H9 (cell line): ENCODE results near the gene MAN1A2. TPM values are rescaled to one million over a fixed set of nuclear protein-coding genes. Genes with fewer than 3 reads are reported as not detected.

ENCODE experiments used
- DNase-seq: peaks from one replicate; pipeline ENCODE4 v3.0.0-alpha.2; 2017
- H2AFZ ChIP-seq: one replicate; pipeline ENCODE4 v1.6.1; 2013; ENCODE audit warnings: mild to moderate bottlenecking, low read length, control low read depth, moderate library complexity
- H2AK5ac ChIP-seq: 2 replicates; pipeline ENCODE4 v1.6.1; 2013; ENCODE audit warnings: low read length, control low read depth, mixed read lengths; ENCODE audit not compliant: insufficient read length
- H2BK120ac ChIP-seq: one replicate; pipeline ENCODE4 v1.6.1; 2013; ENCODE audit warnings: low read depth, mild to moderate bottlenecking, low read length, control low read depth, inconsistent platforms; ENCODE audit not compliant: poor library complexity, severe bottlenecking
- H2BK12ac ChIP-seq: 2 replicates; pipeline ENCODE4 v1.6.1; 2013; ENCODE audit warnings: low read length, control low read depth, mixed read lengths, low read depth; ENCODE audit not compliant: insufficient read length
- H2BK15ac ChIP-seq: 2 replicates; pipeline ENCODE4 v1.6.1; 2013; ENCODE audit warnings: low read depth, low read length, control low read depth
- H2BK20ac ChIP-seq: one replicate; pipeline ENCODE4 v1.6.1; 2013; ENCODE audit warnings: low read depth, mild to moderate bottlenecking, low read length, control low read depth, inconsistent platforms; ENCODE audit not compliant: poor library complexity, severe bottlenecking
- H2BK5ac ChIP-seq: 2 replicates; pipeline ENCODE4 v1.6.1; 2013; ENCODE audit warnings: low read length, control low read depth, mixed read lengths; ENCODE audit not compliant: insufficient read length
- H3K14ac ChIP-seq: 2 replicates; pipeline ENCODE4 v1.6.1; 2013; ENCODE audit warnings: low read length, control low read depth; ENCODE audit not compliant: insufficient read depth
- H3K18ac ChIP-seq: 2 replicates; pipeline ENCODE4 v1.6.1; 2013; ENCODE audit warnings: low read depth, mild to moderate bottlenecking, mixed read lengths, low read length, control low read depth; ENCODE audit not compliant: insufficient read length
- H3K23ac ChIP-seq: 2 replicates; pipeline ENCODE4 v1.6.1; 2013; ENCODE audit warnings: low read length, control low read depth, mixed read lengths, low read depth; ENCODE audit not compliant: insufficient read length
- H3K23me2 ChIP-seq: 2 replicates; pipeline ENCODE4 v1.6.1; 2013; ENCODE audit warnings: low read depth, mild to moderate bottlenecking, mixed read lengths, low read length, control low read depth; ENCODE audit not compliant: insufficient read length, poor library complexity, severe bottlenecking
- H3K27ac ChIP-seq: 2 replicates; pipeline ENCODE4 v1.5.1; 2013; ENCODE audit warnings: low read length, control low read depth, mixed read lengths, low read depth; ENCODE audit not compliant: insufficient read length
- H3K27me3 ChIP-seq: 2 replicates; pipeline ENCODE4 v1.6.1; 2013; ENCODE audit warnings: low read length, control low read depth, inconsistent platforms; ENCODE audit not compliant: insufficient read depth
- H3K4ac ChIP-seq: 2 replicates; pipeline ENCODE4 v1.6.1; 2013; ENCODE audit warnings: low read depth, mild to moderate bottlenecking, control low read depth, inconsistent platforms, low read length, moderate library complexity
- H3K4me1 ChIP-seq: 2 replicates; pipeline ENCODE4 v1.6.1; 2013; ENCODE audit warnings: low read length, control low read depth, inconsistent platforms; ENCODE audit not compliant: insufficient read depth
- H3K4me2 ChIP-seq: 2 replicates; pipeline ENCODE4 v1.6.1; 2013; ENCODE audit warnings: low read length, control low read depth, mixed read lengths; ENCODE audit not compliant: insufficient read length, insufficient read depth
- H3K56ac ChIP-seq: 2 replicates; pipeline ENCODE4 v1.6.1; 2013; ENCODE audit warnings: low read depth, mild to moderate bottlenecking, mixed read lengths, low read length, control low read depth; ENCODE audit not compliant: insufficient read length
- H3K79me1 ChIP-seq: 2 replicates; pipeline ENCODE4 v1.6.1; 2013; ENCODE audit warnings: low read depth, mild to moderate bottlenecking, moderate library complexity, low read length, control low read depth, inconsistent platforms; ENCODE audit not compliant: insufficient read depth, poor library complexity, severe bottlenecking
- H3K79me2 ChIP-seq: 2 replicates; pipeline ENCODE4 v1.6.1; 2013; ENCODE audit warnings: low read length, control low read depth, inconsistent platforms; ENCODE audit not compliant: insufficient read depth
- H3K9ac ChIP-seq: 2 replicates; pipeline ENCODE4 v1.6.1; 2013; ENCODE audit warnings: low read length, control low read depth, mixed read lengths; ENCODE audit not compliant: insufficient read length; ENCODE audit errors: extremely low read depth
- H3K9me3 ChIP-seq: one replicate; pipeline ENCODE4 v1.6.1; 2013; ENCODE audit warnings: low read depth, low read length, inconsistent platforms; ENCODE audit not compliant: control insufficient read depth
- H3T11ph ChIP-seq: one replicate; pipeline ENCODE4 v1.6.1; 2013; ENCODE audit warnings: mild to moderate bottlenecking, low read length, control low read depth, inconsistent platforms
- H4K20me1 ChIP-seq: one replicate; pipeline ENCODE4 v1.6.1; 2013; ENCODE audit not compliant: control insufficient read depth, insufficient read length, insufficient read depth
- H4K5ac ChIP-seq: 2 replicates; pipeline ENCODE4 v1.6.1; 2013; ENCODE audit warnings: low read depth, mild to moderate bottlenecking, mixed read lengths, low read length, control low read depth; ENCODE audit not compliant: insufficient read length
- H4K8ac ChIP-seq: replicated peaks from 2 replicates; pipeline ENCODE4 v1.6.1; 2013; ENCODE audit warnings: low read length, control low read depth, mixed read lengths, low read depth; ENCODE audit not compliant: insufficient read length
- H4K91ac ChIP-seq: 2 replicates; pipeline ENCODE4 v1.6.1; 2013; ENCODE audit warnings: low read depth, mild to moderate bottlenecking, moderate library complexity, mixed read lengths, low read length, control low read depth; ENCODE audit not compliant: insufficient read length
- H3K27ac Mint-ChIP-seq, 3 experiments: 2 replicates in 2 of 3; 3 replicates in 1 of 3; pipeline ENCODE4 v1.8.0; 2020 to 2021; ENCODE audit warnings: mixed read lengths in 3 of 3, mild to moderate bottlenecking in 1 of 3, moderate library complexity in 1 of 3
- H3K27me3 Mint-ChIP-seq: 2 replicates; pipeline ENCODE4 v1.8.0; 2021; ENCODE audit warnings: low read depth, mild to moderate bottlenecking, moderate library complexity, mixed read lengths
- H3K36me3 Mint-ChIP-seq, 3 experiments: 2 replicates in 2 of 3; 3 replicates in 1 of 3; pipeline ENCODE4 v1.8.0; 2020 to 2021; ENCODE audit warnings: low read depth in 3 of 3, mixed read lengths in 3 of 3; ENCODE audit not compliant: insufficient read depth in 1 of 3
- H3K4me1 Mint-ChIP-seq, 2 experiments: 2 replicates each; pipeline ENCODE4 v1.8.0; 2020; ENCODE audit warnings: mixed read lengths in 2 of 2
- H3K4me3 Mint-ChIP-seq, 2 experiments: 2 replicates in 1 of 2; 3 replicates in 1 of 2; pipeline ENCODE4 v1.8.0; 2020 to 2021; ENCODE audit warnings: mild to moderate bottlenecking in 2 of 2, mixed read lengths in 2 of 2, moderate library complexity in 1 of 2
- H3K9me3 Mint-ChIP-seq, 2 experiments: 2 replicates in 1 of 2; 3 replicates in 1 of 2; pipeline ENCODE4 v1.8.0; 2020; ENCODE audit warnings: mild to moderate bottlenecking in 2 of 2, mixed read lengths in 2 of 2, moderate library complexity in 1 of 2
- WGBS: extraction: QIAGEN DNeasy Blood & Tissue Kit; methylation state at CpG from one replicate; pipeline ENCODE4 v1.1.7; 2013; ENCODE audit warnings: missing lambda C conversion rate, low lambda C conversion rate, mixed read lengths; ENCODE audit not compliant: insufficient read length; ENCODE audit errors: extremely low coverage; 5-methylcytosine and 5-hydroxymethylcytosine counted together
- total RNA-seq: library from RNA; stranded (reverse); gene quantifications from 2 replicates; pipeline ENCODE4 v1.2.1, GENCODE V29; 2021
- TF ChIP-seq, protein P1 (sequence below): fragments of 200-600 bp; sonication (generic); conservative IDR thresholded peaks from 3 replicates; pipeline ENCODE4 v1.8.0; 2021; ENCODE audit warnings: antibody characterized with exemption, mild to moderate bottlenecking

The MAN1A2 gene
- total RNA-seq, 1 experiment from 2014 or later: 24.0 TPM

DNA sequence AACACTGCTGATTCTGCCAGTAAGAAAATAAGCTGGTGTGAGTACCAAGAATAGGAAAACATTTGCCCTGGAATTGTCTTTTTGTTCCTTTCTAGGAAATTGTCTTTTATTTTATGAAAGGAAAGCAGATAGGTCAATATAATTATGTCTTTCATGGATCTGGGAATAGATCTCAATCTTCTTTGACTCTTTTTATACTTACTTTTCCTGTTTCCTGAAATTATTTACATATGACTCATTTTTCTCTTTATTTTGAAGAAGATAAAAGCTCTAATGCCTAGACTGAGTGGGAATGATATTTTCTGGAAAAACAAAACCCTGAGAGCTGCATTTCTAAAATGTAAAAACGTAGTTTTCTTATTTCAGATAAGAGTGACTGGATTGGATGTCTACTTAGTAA lies 100.1 kb downstream of the MAN1A2 start:
- Mint-ChIP-seq H3K9me3 (no peaks in the 10 kb centered on the region), H3K27ac (no peak overlapping the region), H3K27me3 (no peaks in the 10 kb centered on the region), H3K36me3 (peaks cover 0 to 4% (median 2%) of the 10 kb centered on the region in 3 experiments; a peak in 2 of 7 replicates), H3K4me3 (no peak overlapping the region), H3K4me1 (no peaks in the 10 kb centered on the region)
- Histone ChIP-seq H3K23me2 (no peaks in the 10 kb centered on the region), H2BK120ac (no peak overlapping the region), H3K9ac (no peak overlapping the region), H3K14ac (no peak overlapping the region), H3K4me1 (no peaks in the 10 kb centered on the region), H2BK5ac (no peak overlapping the region), H3T11ph (no peak overlapping the region), H2AK5ac (no peak overlapping the region), H3K9me3 (no peaks in the 10 kb centered on the region), H2BK20ac (no peak overlapping the region), H3K79me1 (no peaks in the 10 kb centered on the region), H3K4ac (no peak overlapping the region), H4K5ac (no peak overlapping the region), H3K79me2 (no peaks in the 10 kb centered on the region), H4K8ac (no peak overlapping the region), H4K91ac (no peak overlapping the region), H3K27ac (no peak overlapping the region), H2BK12ac (no peak overlapping the region), H2BK15ac (no peak overlapping the region), H3K18ac (no peak overlapping the region), H2AFZ (no peak overlapping the region), H3K27me3 (no peaks in the 10 kb centered on the region), H3K23ac (no peak overlapping the region), H3K4me2 (no peak overlapping the region), H4K20me1 (no peaks in the 10 kb centered on the region), H3K56ac (no peak overlapping the region)
- TF ChIP-seq, protein P1, sequence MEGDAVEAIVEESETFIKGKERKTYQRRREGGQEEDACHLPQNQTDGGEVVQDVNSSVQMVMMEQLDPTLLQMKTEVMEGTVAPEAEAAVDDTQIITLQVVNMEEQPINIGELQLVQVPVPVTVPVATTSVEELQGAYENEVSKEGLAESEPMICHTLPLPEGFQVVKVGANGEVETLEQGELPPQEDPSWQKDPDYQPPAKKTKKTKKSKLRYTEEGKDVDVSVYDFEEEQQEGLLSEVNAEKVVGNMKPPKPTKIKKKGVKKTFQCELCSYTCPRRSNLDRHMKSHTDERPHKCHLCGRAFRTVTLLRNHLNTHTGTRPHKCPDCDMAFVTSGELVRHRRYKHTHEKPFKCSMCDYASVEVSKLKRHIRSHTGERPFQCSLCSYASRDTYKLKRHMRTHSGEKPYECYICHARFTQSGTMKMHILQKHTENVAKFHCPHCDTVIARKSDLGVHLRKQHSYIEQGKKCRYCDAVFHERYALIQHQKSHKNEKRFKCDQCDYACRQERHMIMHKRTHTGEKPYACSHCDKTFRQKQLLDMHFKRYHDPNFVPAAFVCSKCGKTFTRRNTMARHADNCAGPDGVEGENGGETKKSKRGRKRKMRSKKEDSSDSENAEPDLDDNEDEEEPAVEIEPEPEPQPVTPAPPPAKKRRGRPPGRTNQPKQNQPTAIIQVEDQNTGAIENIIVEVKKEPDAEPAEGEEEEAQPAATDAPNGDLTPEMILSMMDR: no peak
- no CpG with 5 or more reads among the region's 1 CpG for WGBS
- DNase-seq: no peak
